OCI-LY7 (cell line): ENCODE results near the gene COLEC12.

Source experiments
- EZH2phosphoT487 ChIP-seq: fragments of 200-600 bp; sonication (generic); IDR thresholded peaks from 2 replicates; pipeline ENCODE4 v1.6.1; 2018; ENCODE audit warnings: low read depth, borderline replicate concordance, mild to moderate bottlenecking, mixed run types, antibody characterized with exemption, low read length, moderate library complexity, mixed read lengths
- TF ChIP-seq, protein P1 (sequence below): fragments of 200-600 bp; sonication (generic); conservative IDR thresholded peaks from 2 replicates; pipeline ENCODE4 v1.5.1; 2014; ENCODE audit warnings: mild to moderate bottlenecking, antibody characterized with exemption, low read length, moderate library complexity, mixed read lengths

DNA sequence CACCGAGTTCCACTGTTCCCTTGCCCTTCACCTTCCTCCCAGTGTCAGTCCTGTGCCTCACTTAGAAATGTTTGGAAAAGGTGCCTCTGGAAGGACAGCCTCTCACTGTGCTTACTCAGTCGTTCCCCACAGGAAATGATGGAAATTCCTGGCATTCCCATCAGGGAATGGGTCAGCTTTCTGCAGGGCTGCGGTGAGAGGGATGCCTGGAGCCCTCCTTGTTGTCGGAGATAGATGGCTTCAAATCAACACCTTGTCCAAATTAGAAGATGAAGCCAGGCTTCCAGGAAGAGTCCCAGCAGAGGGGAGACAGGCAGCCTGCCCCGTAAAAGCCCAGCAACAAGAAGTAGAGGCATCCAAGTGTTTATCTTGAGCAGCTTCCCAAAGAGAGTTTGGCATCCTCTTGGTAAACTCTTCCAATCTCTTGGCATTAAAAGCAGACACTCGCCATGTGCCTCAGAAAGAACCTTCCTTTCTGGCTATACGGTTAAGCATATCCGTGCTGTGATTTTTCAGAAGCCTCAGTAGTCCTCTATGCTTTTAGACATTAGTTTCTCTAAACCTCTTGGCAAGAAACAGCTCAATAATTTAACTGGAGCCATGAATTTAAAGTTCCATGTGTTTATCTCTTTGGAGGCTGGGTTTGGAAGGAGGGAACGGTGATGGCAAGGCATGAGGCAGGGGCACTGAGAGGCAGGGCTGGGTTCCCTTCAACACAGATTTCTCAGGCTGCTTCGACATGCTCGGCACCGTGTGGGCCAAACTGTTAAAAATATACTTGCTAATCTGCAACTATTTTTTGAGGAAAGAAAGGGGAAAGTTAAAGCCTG, 25.1 kb downstream of the COLEC12 start:
- TF ChIP-seq EZH2phosphoT487: no peak
- TF ChIP-seq, protein P1, sequence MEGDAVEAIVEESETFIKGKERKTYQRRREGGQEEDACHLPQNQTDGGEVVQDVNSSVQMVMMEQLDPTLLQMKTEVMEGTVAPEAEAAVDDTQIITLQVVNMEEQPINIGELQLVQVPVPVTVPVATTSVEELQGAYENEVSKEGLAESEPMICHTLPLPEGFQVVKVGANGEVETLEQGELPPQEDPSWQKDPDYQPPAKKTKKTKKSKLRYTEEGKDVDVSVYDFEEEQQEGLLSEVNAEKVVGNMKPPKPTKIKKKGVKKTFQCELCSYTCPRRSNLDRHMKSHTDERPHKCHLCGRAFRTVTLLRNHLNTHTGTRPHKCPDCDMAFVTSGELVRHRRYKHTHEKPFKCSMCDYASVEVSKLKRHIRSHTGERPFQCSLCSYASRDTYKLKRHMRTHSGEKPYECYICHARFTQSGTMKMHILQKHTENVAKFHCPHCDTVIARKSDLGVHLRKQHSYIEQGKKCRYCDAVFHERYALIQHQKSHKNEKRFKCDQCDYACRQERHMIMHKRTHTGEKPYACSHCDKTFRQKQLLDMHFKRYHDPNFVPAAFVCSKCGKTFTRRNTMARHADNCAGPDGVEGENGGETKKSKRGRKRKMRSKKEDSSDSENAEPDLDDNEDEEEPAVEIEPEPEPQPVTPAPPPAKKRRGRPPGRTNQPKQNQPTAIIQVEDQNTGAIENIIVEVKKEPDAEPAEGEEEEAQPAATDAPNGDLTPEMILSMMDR: no peak
